Activated naive CD4-positive, alpha-beta T cell (primary cell): ENCODE measurements around the gene STAT5B.

Experiments
- DNase-seq, 4 experiments: peaks; one replicate each; lab custom pipeline; 2025; lab: John Stamatoyannopoulos, UW

The STAT5B gene

GRCh38 chr17:42179911-42180410 is 96.2 kb downstream of the STAT5B start:
- no peak for DNase-seq

GRCh38 chr17:42179335-42179734 is 96.9 kb downstream of the STAT5B start:
- DNase-seq = no peak

- DNase-seq = no peak
Measured at GRCh38 chr17:42178817-42179216, 97.4 kb downstream of the STAT5B start.

GRCh38 chr17:42177684-42178083 is 98.5 kb downstream of the STAT5B start:
- DNase-seq = no peak

- no peak for DNase-seq
Measured at GRCh38 chr17:42174126-42174783, 101.9 kb downstream of the STAT5B start.

- DNase-seq = no peak
Measured at GRCh38 chr17:42171831-42172230, 104.4 kb downstream of the STAT5B start.

- no peak for DNase-seq
Measured at GRCh38 chr17:42169351-42169750, 106.8 kb downstream of the STAT5B start.

GRCh38 chr17:42167807-42168206 is 108.4 kb downstream of the STAT5B start:
- no peak for DNase-seq

- no peak for DNase-seq
Measured at GRCh38 chr17:42166196-42166763, 109.9 kb downstream of the STAT5B start.

GRCh38 chr17:42165751-42166150 is 110.4 kb downstream of the STAT5B start:
- DNase-seq = no peak

- no peak for DNase-seq
Measured at GRCh38 chr17:42163696-42164407, 112.3 kb downstream of the STAT5B start.

GRCh38 chr17:42163113-42163512 is 113.1 kb downstream of the STAT5B start:
- no peak for DNase-seq

- DNase-seq = no peak
Measured at GRCh38 chr17:42160531-42160910, 115.7 kb downstream of the STAT5B start.

GRCh38 chr17:42159796-42160530 is 116.2 kb downstream of the STAT5B start:
- no peak for DNase-seq

- no peak for DNase-seq
Measured at GRCh38 chr17:42155614-42156045, 120.6 kb downstream of the STAT5B start.

- no peak for DNase-seq
Measured at GRCh38 chr17:42153919-42154742, 122.1 kb downstream of the STAT5B start.
